Skeletal muscle satellite cell (primary cell): ENCODE measurements around the gene TLK1. TPM values are rescaled to one million over a fixed set of nuclear protein-coding genes. Genes with fewer than 3 reads are reported as not detected.
A peak's percentile ranks its signal among the peaks of the same experiment; 100 is the strongest.

Experiments used
- H3K27me3 ChIP-seq: 2 replicates; pipeline ENCODE4 v1.7.0; 2013; ENCODE audit warnings: low read length; ENCODE audit not compliant: control insufficient read depth, insufficient read depth
- H3K36me3 ChIP-seq: 2 replicates; pipeline ENCODE4 v1.7.0; 2013; ENCODE audit warnings: mild to moderate bottlenecking, control low read depth, low read length; ENCODE audit not compliant: insufficient read depth
- H3K4me1 ChIP-seq: 2 replicates; pipeline ENCODE4 v1.7.0; 2013; ENCODE audit warnings: low read length; ENCODE audit not compliant: control insufficient read depth, insufficient read depth
- H3K4me2 ChIP-seq: 2 replicates; pipeline ENCODE4 v1.7.0; 2013; ENCODE audit warnings: mild to moderate bottlenecking, low read length
- H3K4me3 ChIP-seq: 2 replicates; pipeline ENCODE4 v1.7.0; 2013; ENCODE audit warnings: low read length
- H3K9ac ChIP-seq: 2 replicates; pipeline ENCODE4 v1.7.0; 2013; ENCODE audit warnings: mild to moderate bottlenecking, low read depth, low read length, moderate library complexity
- H3K9me3 ChIP-seq: replicated peaks from 2 replicates; pipeline ENCODE4 v1.7.0; 2013; ENCODE audit warnings: mild to moderate bottlenecking, control low read depth, low read length
- total RNA-seq: library from RNA; depleted of rRNA; stranded (reverse); fragments of >200 nt; gene quantifications from 2 replicates; pipeline ENCODE4 v1.2.3, GENCODE V29; 2012; rRNA removed

The TLK1 gene
- total RNA-seq: 10.0 and 11.4 TPM in 2 replicates

- Histone ChIP-seq H3K36me3 (no peaks in the 10 kb centered on the region), H3K9ac (peak within 1 kb of the TSS; percentile 89), H3K9me3 (no peaks in the 10 kb centered on the region), H3K27me3 (no peaks in the 10 kb centered on the region), H3K4me3 (peak within 1 kb of the TSS; percentile 77), H3K4me1 (peaks cover 7% of the 10 kb centered on the region), H3K4me2 (peak within 1 kb of the TSS; percentile 87)
Observed at GRCh38 chr2:171160119-171160955, at the start of gene TLK1. Gene TLK1 (minus strand): TSS chr2:171160893. CDS start chr2:171160428, 465 bp downstream.

- H3K4me2 ChIP-seq: no peak overlapping the region
- H3K9me3 ChIP-seq: no peaks in the 10 kb centered on the region
- no peaks in the 10 kb centered on the region for H3K36me3 ChIP-seq
- no peaks in the 10 kb centered on the region for H3K4me1 ChIP-seq
- no peak overlapping the region for H3K4me3 ChIP-seq
- no peak overlapping the region for H3K9ac ChIP-seq
- H3K27me3 ChIP-seq: peaks cover 5% of the 10 kb centered on the region
Observed at GRCh38 chr2:171210216-171210863, 49.6 kb upstream of the TLK1 start.

DNA sequence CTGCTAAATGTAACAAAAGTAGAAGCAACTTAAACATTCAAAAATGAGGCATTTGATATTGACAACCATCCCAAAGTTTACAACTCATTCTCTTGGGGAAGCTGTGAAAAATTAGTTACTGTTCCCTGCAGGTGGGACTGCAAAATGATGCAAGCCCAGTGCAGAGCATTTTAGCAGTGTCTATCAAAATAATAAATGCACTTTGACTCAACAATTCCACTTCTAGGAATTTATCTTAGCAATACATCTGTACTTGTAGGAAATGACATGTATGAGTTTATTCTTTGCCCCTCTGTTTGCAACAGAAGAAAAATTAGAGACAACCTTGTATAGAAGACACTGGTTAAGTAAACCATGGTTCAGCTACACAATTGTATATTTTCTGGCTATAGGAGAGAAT, 48.0 kb upstream of the TLK1 start:
- Histone ChIP-seq H3K4me2 (no peak overlapping the region), H3K36me3 (no peaks in the 10 kb centered on the region), H3K9me3 (no peaks in the 10 kb centered on the region), H3K9ac (no peak overlapping the region), H3K27me3 (peaks cover 5% of the 10 kb centered on the region), H3K4me3 (no peak overlapping the region), H3K4me1 (no peaks in the 10 kb centered on the region)

DNA sequence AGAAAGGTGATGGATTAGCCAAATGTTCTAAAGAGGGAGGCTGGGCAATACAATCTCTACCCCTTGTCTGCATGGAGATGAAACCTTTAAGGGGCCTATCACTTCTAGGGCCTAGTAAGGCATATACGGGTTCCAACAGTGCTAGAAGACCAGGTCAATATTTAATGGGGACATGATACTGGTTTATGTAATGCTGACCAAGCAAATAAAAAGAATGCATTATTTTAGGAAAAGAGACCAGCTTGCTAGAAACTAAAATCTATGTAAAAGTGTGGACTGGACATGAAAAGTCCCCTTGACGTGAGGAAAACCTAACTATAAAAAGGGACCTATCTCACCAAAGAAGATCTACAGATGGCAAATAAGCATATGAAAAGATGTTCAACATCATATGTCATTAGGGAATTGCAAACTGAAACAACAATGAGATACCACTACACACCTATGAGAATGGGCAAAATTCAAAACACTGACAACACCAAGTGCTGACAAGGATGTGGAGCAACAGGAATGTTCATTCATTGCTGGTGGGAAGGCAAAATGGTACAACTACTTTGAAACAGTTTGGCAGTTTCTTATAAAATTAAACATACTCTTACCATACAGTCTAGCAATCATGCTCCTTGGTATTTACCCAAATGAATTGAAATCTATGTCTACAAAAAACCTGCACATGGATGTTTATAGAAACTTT, 45.9 kb upstream of the TLK1 start:
- Histone ChIP-seq H3K4me3 (no peak overlapping the region), H3K4me1 (no peaks in the 10 kb centered on the region), H3K9me3 (no peaks in the 10 kb centered on the region), H3K27me3 (peaks cover 5% of the 10 kb centered on the region), H3K36me3 (no peaks in the 10 kb centered on the region), H3K9ac (no peak overlapping the region), H3K4me2 (no peak overlapping the region)

DNA sequence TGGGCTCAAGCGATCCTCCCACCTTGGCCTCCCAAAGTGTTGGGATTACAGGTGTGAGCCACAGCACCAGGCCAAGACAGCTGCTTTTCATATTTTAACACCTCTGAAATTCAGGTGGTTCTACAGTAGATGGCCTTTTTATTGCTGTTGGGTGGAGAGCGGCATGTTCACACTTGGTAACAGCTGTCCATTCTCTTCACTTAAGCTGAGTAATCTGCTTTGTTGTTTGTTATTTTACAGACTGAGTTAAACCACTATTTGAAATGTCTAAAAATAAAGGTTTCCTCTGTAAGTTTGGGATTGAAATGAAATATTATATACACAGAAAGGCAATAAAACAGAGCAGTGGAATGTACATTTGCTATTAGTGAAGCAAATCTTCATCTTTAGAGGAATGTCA, 44.9 kb upstream of the TLK1 start:
- H3K27me3 ChIP-seq: peaks cover 5% of the 10 kb centered on the region
- H3K4me3 ChIP-seq: no peak overlapping the region
- no peaks in the 10 kb centered on the region for H3K36me3 ChIP-seq
- no peak overlapping the region for H3K9ac ChIP-seq
- no peaks in the 10 kb centered on the region for H3K4me1 ChIP-seq
- no peak overlapping the region for H3K4me2 ChIP-seq
- H3K9me3 ChIP-seq: no peaks in the 10 kb centered on the region

DNA sequence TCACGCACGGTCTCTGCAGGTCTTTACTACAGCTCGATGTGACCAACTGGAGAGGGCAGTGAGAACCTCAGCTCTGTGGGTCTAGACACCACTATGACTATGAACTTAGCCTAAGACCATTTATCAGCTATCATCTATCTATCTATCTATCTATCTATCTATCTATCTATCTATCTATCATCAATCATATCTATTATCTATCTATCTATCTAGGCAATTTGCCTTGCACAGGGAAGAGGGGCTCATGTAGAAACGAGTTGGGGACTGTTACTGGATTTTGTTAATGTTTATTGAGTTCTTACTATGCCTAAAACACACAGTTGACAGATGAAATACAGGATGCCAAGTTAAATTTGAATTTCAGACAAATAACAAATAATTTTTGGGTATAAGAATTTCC, 41.1 kb upstream of the TLK1 start:
- Histone ChIP-seq H3K27me3 (no peaks in the 10 kb centered on the region), H3K9ac (no peak overlapping the region), H3K4me1 (no peaks in the 10 kb centered on the region), H3K36me3 (no peaks in the 10 kb centered on the region), H3K4me2 (no peak overlapping the region), H3K4me3 (no peak overlapping the region), H3K9me3 (no peaks in the 10 kb centered on the region)

DNA sequence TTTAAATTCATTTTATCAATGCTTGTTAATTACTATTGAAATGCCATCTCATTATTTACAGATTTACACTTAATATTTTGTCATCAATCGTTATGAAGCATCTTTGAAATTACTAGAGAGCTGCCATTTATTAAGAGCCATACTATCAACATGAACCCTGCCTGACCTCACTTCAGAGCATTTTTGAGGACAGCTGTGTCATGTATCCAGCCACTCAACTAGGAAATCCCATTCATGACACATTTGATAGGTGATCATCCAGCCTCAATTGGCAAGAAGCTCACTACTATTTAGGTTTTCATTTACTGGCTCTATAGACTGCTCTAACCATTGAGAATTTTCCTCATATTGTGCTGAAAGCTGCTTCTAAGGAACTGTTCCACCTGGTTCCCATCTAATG, 40.6 kb upstream of the TLK1 start:
- no peaks in the 10 kb centered on the region for H3K27me3 ChIP-seq
- H3K4me2 ChIP-seq: no peak overlapping the region
- H3K4me1 ChIP-seq: no peaks in the 10 kb centered on the region
- no peak overlapping the region for H3K9ac ChIP-seq
- no peaks in the 10 kb centered on the region for H3K36me3 ChIP-seq
- H3K9me3 ChIP-seq: no peaks in the 10 kb centered on the region
- no peak overlapping the region for H3K4me3 ChIP-seq

GRCh38 chr2:171200469-171200868, 39.8 kb upstream of the TLK1 start:
- Histone ChIP-seq H3K9me3 (no peaks in the 10 kb centered on the region), H3K4me3 (no peak overlapping the region), H3K4me2 (no peak overlapping the region), H3K4me1 (no peaks in the 10 kb centered on the region), H3K9ac (no peak overlapping the region), H3K36me3 (no peaks in the 10 kb centered on the region), H3K27me3 (no peaks in the 10 kb centered on the region)

DNA sequence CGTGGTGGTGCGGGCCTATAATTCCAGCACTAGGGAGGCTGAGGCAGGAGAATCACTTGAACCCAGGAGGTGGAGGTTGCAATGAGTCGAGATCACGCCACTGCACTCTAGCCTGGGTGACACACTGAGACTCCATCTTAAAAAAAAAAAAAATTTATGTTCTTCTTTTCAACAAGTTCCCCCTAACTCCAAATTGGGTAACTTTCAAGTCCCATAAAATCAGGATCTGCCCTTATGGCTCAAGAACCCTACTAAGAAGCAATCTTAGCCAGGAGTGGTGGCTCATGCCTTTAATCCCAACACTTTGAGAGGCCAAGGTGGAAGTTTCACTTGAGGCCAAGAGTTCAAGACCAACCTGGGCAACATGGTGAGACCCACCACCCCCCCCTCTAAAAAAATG, 30.3 kb upstream of the TLK1 start:
- H3K4me3 ChIP-seq: no peak overlapping the region
- no peak overlapping the region for H3K9ac ChIP-seq
- H3K9me3 ChIP-seq: no peaks in the 10 kb centered on the region
- no peaks in the 10 kb centered on the region for H3K27me3 ChIP-seq
- H3K4me2 ChIP-seq: no peak overlapping the region
- H3K4me1 ChIP-seq: peaks cover 6% of the 10 kb centered on the region
- H3K36me3 ChIP-seq: no peaks in the 10 kb centered on the region

- Histone ChIP-seq H3K4me2 (no peak overlapping the region), H3K27me3 (no peaks in the 10 kb centered on the region), H3K4me3 (no peak overlapping the region), H3K36me3 (no peaks in the 10 kb centered on the region), H3K4me1 (peaks cover 15% of the 10 kb centered on the region), H3K9me3 (no peaks in the 10 kb centered on the region), H3K9ac (no peak overlapping the region)
Observed at GRCh38 chr2:171187819-171188218, 27.1 kb upstream of the TLK1 start.

GRCh38 chr2:171187177-171187576, 26.5 kb upstream of the TLK1 start:
- H3K4me2 ChIP-seq: no peak overlapping the region
- H3K4me3 ChIP-seq: no peak overlapping the region
- no peaks in the 10 kb centered on the region for H3K9me3 ChIP-seq
- no peaks in the 10 kb centered on the region for H3K36me3 ChIP-seq
- H3K4me1 ChIP-seq: peaks cover 15% of the 10 kb centered on the region
- H3K27me3 ChIP-seq: no peaks in the 10 kb centered on the region
- H3K9ac ChIP-seq: no peak overlapping the region
